ENCODE data around the gene CTXN2. TPM values are rescaled to one million over a fixed set of nuclear protein-coding genes. Genes with fewer than 3 reads are reported as not detected.

Gene CTXN2
- polyA plus RNA-seq (2012; ENCODE audit: low read depth, missing spikeins), result not detected

DNA sequence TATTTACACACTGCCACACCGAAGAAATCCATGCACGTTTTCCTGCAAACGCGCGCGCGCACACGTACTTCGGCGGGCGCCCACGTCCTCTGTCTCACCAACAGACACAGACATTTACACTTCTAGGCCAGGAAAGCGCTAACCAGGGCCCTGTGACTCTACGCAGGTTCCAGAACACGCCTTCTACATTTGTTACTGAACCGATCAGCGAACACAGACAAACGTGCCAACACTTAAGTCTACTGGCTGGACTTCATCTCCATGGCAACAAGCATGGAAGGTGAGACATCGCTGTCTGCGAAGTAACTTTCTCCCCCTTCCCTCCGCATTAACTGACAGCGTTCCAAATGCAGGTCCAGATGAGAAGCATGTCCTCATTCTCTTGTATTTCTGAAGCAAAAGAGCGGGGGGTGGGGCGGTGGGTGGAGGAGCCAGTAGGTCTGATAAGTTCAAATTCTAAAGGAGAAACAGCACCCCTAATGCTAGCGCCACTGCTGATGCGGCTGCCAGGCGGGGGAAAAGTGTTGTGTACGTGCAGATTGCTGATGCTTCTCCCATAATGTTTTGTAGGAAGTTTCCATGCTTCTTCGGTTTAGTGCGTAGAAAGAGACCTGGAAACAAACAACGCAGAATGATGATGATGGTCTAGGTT lies at the start of gene CTXN2:
TSS of gene CTXN2 (plus strand) at position 92 of the 652 bp plus-strand sequence. CDS start 9,636 bp downstream, outside the sequence.
- FAIRE-seq (no peak), DNase-seq (ENCODE audit: insufficient read length, low spot score) (no peak)
- TF ChIP-seq TAF1 (IDR thresholded peaks at IDR 0.05; ENCODE audit: low read depth, low read length), result no peak

DNA sequence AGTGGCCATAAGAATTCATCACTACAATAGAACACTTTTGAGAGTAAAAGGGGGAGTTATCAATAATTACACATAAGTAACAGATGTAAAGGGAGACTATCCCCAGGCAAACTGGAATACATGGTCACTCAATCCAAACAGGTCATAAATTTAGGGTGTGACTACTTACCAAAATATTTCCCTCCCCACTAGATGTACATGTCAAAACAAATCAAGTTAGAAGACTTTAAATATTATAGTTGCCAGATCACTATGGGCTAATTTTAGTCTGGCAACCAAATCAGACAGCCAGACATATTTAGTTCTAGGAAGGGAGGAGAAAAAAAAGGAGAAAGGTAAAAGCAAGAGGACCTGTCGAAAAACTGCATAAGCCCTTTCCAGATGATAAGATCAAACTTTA lies 47.6 kb upstream of the CTXN2 start:
- no peak for DNase-seq (ENCODE audit: insufficient read length, low spot score)
- TF ChIP-seq TAF1 (IDR thresholded peaks at IDR 0.05; ENCODE audit: low read depth, low read length) (no peak), SPI1 (IDR thresholded peaks at IDR 0.05; ENCODE audit: low read depth, low read length) (no peak), POU2F2 (IDR thresholded peaks at IDR 0.05; ENCODE audit: low read depth, low read length) (no peak), POLR2A (IDR thresholded peaks at IDR 0.05; ENCODE audit: low read depth, low read length) (no peak), PAX5 (IDR thresholded peaks at IDR 0.05; ENCODE audit: insufficient read depth, low read length, severe bottlenecking) (no peak), POLR2AphosphoS5 (IDR thresholded peaks at IDR 0.05; ENCODE audit: low read depth, low read length) (no peak)
- no peak for FAIRE-seq

DNA sequence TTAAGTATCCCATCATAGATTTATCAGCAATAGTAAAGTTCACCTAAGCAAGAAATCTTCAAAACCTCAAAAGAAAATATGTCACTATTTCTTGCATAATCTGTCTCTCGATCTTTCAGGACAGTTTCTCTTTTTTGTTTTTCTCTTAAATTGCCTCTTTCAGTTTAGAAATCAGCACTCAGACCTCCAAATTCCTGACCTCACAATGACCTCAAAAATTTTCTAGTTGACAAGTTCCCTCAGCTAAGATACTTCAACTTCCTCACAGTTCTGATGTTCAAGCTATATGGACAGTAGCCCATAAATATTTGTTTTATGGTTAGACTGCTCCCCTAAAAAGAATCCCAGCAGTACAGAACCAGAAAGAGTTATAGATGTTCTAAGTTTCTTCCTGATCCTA lies 46.6 kb upstream of the CTXN2 start:
- FAIRE-seq (no peak), DNase-seq (ENCODE audit: insufficient read length, low spot score) (no peak)
- TF ChIP-seq SPI1 (IDR thresholded peaks at IDR 0.05; ENCODE audit: low read depth, low read length) (0 out of 2 replicates have a peak, but pooled peaks have one; percentile 19), TAF1 (IDR thresholded peaks at IDR 0.05; ENCODE audit: low read depth, low read length) (no peak)

GRCh38 chr15:48145923-48146322 lies 45.5 kb upstream of the CTXN2 start:
- no peak for DNase-seq (ENCODE audit: insufficient read length, low spot score)
- TF ChIP-seq POLR2AphosphoS5 (IDR thresholded peaks at IDR 0.05; ENCODE audit: low read depth, low read length) (no peak), POU2F2 (IDR thresholded peaks at IDR 0.05; ENCODE audit: low read depth, low read length) (no peak), SPI1 (IDR thresholded peaks at IDR 0.05; ENCODE audit: low read depth, low read length) (no peak), POLR2A (IDR thresholded peaks at IDR 0.05; ENCODE audit: low read depth, low read length) (no peak), PAX5 (IDR thresholded peaks at IDR 0.05; ENCODE audit: insufficient read depth, low read length, severe bottlenecking) (no peak), TAF1 (IDR thresholded peaks at IDR 0.05; ENCODE audit: low read depth, low read length) (no peak)
- FAIRE-seq, result no peak

DNA sequence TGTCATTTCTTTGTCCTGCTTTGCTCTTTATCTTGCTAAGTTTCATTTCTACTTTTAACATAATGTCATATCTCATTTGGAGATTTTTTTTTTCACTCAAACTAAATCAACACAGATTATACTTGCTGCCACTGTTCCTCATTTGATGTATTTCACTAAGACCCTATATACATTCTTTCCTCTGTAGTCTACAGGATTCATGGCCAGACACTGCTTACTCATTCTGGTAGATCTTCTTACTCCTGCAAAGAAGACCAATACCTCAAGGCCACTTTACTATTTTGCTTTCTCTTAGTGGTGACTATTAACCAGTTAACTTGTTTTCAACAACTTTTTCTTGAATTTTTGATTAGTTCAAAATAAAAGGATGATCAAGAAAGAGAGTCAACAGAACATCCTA lies 44.1 kb upstream of the CTXN2 start:
- FAIRE-seq (no peak), DNase-seq (ENCODE audit: insufficient read length, low spot score) (no peak)
- TF ChIP-seq POLR2AphosphoS5 (IDR thresholded peaks at IDR 0.05; ENCODE audit: low read depth, low read length) (no peak), POU2F2 (IDR thresholded peaks at IDR 0.05; ENCODE audit: low read depth, low read length) (no peak), SPI1 (IDR thresholded peaks at IDR 0.05; ENCODE audit: low read depth, low read length) (no peak), TAF1 (IDR thresholded peaks at IDR 0.05; ENCODE audit: low read depth, low read length) (no peak)

- DNase-seq (ENCODE audit: insufficient read length, low spot score) (no peak), FAIRE-seq (no peak)
- TF ChIP-seq TAF1 (IDR thresholded peaks at IDR 0.05; ENCODE audit: low read depth, low read length), result no peak
- no peak for TF ChIP-seq PAX5 (IDR thresholded peaks at IDR 0.05; ENCODE audit: insufficient read depth, low read length, severe bottlenecking)
- no peak for TF ChIP-seq SPI1 (IDR thresholded peaks at IDR 0.05; ENCODE audit: low read depth, low read length)
- no peak for TF ChIP-seq POLR2AphosphoS5 (IDR thresholded peaks at IDR 0.05; ENCODE audit: low read depth, low read length)
- no peak for TF ChIP-seq POU2F2 (IDR thresholded peaks at IDR 0.05; ENCODE audit: low read depth, low read length)
- no peak for TF ChIP-seq POLR2A (IDR thresholded peaks at IDR 0.05; ENCODE audit: low read depth, low read length)
These were observed 41.6 kb upstream of the CTXN2 start for GRCh38 chr15:48149858-48150257.

- no peak for TF ChIP-seq POLR2A (IDR thresholded peaks at IDR 0.05; ENCODE audit: low read depth, low read length)
- no peak for TF ChIP-seq POLR2AphosphoS5 (IDR thresholded peaks at IDR 0.05; ENCODE audit: low read depth, low read length)
- TF ChIP-seq TAF1 (IDR thresholded peaks at IDR 0.05; ENCODE audit: low read depth, low read length), result no peak
- no peak for TF ChIP-seq POU2F2 (IDR thresholded peaks at IDR 0.05; ENCODE audit: low read depth, low read length)
- no peak for TF ChIP-seq PAX5 (IDR thresholded peaks at IDR 0.05; ENCODE audit: insufficient read depth, low read length, severe bottlenecking)
- no peak for TF ChIP-seq SPI1 (IDR thresholded peaks at IDR 0.05; ENCODE audit: low read depth, low read length)
- DNase-seq (ENCODE audit: insufficient read length, low spot score), result no peak
- FAIRE-seq, result no peak
These were observed 37.9 kb upstream of the CTXN2 start for GRCh38 chr15:48153526-48153925.

GRCh38 chr15:48168616-48169015 lies 22.8 kb upstream of the CTXN2 start:
- FAIRE-seq (no peak), DNase-seq (ENCODE audit: insufficient read length, low spot score) (no peak)
- TF ChIP-seq POLR2A (IDR thresholded peaks at IDR 0.05; ENCODE audit: low read depth, low read length) (no peak), PAX5 (IDR thresholded peaks at IDR 0.05; ENCODE audit: insufficient read depth, low read length, severe bottlenecking) (no peak), POLR2AphosphoS5 (IDR thresholded peaks at IDR 0.05; ENCODE audit: low read depth, low read length) (no peak), POU2F2 (IDR thresholded peaks at IDR 0.05; ENCODE audit: low read depth, low read length) (no peak), SPI1 (IDR thresholded peaks at IDR 0.05; ENCODE audit: low read depth, low read length) (no peak), TAF1 (IDR thresholded peaks at IDR 0.05; ENCODE audit: low read depth, low read length) (no peak)

DNA sequence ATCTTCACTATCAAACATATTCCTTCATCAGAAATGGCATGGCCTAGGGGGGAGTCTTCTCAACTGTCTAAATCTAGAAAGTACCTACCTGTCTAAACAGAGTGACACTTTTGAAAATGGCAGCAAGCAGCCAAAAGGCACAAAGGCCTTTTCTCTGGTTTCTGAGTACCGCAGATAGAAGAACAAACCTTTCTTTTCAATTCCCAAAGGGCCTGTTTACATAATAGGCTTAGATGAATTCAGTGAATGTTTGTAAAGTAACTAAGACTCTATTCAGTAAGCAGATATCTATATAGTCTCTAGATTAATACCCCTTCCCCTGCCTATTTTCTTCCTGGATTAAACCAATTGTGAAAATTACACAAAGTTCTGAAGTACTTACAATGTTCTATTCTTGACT lies 20.5 kb upstream of the CTXN2 start:
- no peak for DNase-seq (ENCODE audit: insufficient read length, low spot score)
- TF ChIP-seq POU2F2 (IDR thresholded peaks at IDR 0.05; ENCODE audit: low read depth, low read length) (no peak), SPI1 (IDR thresholded peaks at IDR 0.05; ENCODE audit: low read depth, low read length) (no peak)
- FAIRE-seq, result no peak

GRCh38 chr15:48175126-48175525 lies 16.3 kb upstream of the CTXN2 start:
- TF ChIP-seq POLR2AphosphoS5 (IDR thresholded peaks at IDR 0.05; ENCODE audit: low read depth, low read length) (no peak), TAF1 (IDR thresholded peaks at IDR 0.05; ENCODE audit: low read depth, low read length) (no peak), SPI1 (IDR thresholded peaks at IDR 0.05; ENCODE audit: low read depth, low read length) (0 out of 2 replicates have a peak, but pooled peaks have one; percentile 12), PAX5 (IDR thresholded peaks at IDR 0.05; ENCODE audit: insufficient read depth, low read length, severe bottlenecking) (no peak), POU2F2 (IDR thresholded peaks at IDR 0.05; ENCODE audit: low read depth, low read length) (no peak)
- FAIRE-seq (peak; percentile 9), DNase-seq (ENCODE audit: insufficient read length, low spot score) (no peak)

All from GM12891 (cell line).